Measurements from ENCODE around the gene SNAP47. TPM values are rescaled to one million over a fixed set of nuclear protein-coding genes. Genes with fewer than 3 reads are reported as not detected.

The SNAP47 gene
- total RNA-seq, 1 donor, result 18.1 TPM

- H3K9me3 ChIP-seq (ENCODE audit: low read depth, low read length), result peaks cover 16% of the 10 kb centered on the region
- H3K4me1 ChIP-seq (ENCODE audit: insufficient read depth, low read length), result no peaks in the 10 kb centered on the region
- no peak overlapping the region for H3K4me3 ChIP-seq (ENCODE audit: low read length)
- peaks cover 7% of the 10 kb centered on the region for H3K27me3 ChIP-seq (ENCODE audit: insufficient read depth, low read length)
Observed at GRCh38 chr1:227799756-227800155, 64.5 kb downstream of the SNAP47 start.

GRCh38 chr1:227803933-227804332, 68.7 kb downstream of the SNAP47 start:
- Histone ChIP-seq H3K4me1 (ENCODE audit: insufficient read depth, low read length) (no peaks in the 10 kb centered on the region), H3K4me3 (ENCODE audit: low read length) (no peak overlapping the region), H3K9me3 (ENCODE audit: low read depth, low read length) (peaks cover 17% of the 10 kb centered on the region), H3K27me3 (ENCODE audit: insufficient read depth, low read length) (peaks cover 16% of the 10 kb centered on the region)

DNA sequence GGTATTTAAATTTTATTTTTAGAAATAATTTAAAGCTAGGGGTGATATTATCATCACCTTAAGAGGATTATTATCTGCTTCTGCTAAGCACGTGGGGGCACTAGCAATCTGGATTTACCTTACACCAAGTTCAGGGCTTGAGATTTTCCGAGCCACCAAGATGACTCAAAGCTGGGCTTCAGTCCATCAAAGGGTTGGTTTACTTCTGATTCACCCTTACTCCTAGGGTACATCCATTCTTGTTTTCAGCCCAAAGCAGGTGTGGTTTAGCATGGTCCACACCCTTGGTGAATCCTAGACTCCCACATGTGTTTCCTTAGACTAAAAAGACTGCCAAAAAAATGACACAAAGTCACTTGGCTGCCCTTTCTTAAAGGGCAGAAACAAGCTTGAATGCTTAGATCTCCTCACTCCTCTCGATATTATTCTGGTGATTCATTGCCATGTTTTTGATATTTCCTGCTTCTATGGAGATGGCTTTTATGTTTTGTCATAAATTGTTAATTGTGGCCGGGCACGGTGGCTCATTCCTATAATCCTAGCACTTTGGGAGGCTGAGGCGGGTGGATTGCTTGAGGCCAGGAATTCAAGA, 70.5 kb downstream of the SNAP47 start:
- Histone ChIP-seq H3K27me3 (ENCODE audit: insufficient read depth, low read length) (peaks cover 16% of the 10 kb centered on the region), H3K4me1 (ENCODE audit: insufficient read depth, low read length) (no peaks in the 10 kb centered on the region), H3K9me3 (ENCODE audit: low read depth, low read length) (peaks cover 17% of the 10 kb centered on the region), H3K4me3 (ENCODE audit: low read length) (no peak overlapping the region)

DNA sequence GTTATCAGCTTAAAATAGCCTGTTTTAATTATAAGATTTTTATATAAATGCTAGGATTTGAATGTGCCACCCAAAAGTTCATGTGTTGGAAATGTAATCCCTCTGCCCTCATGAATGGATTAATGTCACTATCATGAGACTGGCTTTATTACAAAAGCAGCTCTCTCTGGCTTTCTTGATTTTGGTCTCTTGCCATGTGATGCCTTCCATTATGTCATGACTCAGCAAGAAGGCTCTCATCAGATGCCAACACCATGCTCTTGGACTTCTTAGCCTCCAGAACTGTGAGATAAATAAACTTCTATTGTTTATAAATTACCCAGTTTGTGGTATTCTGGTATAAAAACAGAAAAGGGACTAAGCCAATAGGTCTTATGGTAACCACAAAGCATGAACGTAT, 73.3 kb downstream of the SNAP47 start:
- Histone ChIP-seq H3K27me3 (ENCODE audit: insufficient read depth, low read length) (peaks cover 16% of the 10 kb centered on the region), H3K9me3 (ENCODE audit: low read depth, low read length) (peaks cover 12% of the 10 kb centered on the region), H3K4me3 (ENCODE audit: low read length) (no peak overlapping the region), H3K4me1 (ENCODE audit: insufficient read depth, low read length) (no peaks in the 10 kb centered on the region)

DNA sequence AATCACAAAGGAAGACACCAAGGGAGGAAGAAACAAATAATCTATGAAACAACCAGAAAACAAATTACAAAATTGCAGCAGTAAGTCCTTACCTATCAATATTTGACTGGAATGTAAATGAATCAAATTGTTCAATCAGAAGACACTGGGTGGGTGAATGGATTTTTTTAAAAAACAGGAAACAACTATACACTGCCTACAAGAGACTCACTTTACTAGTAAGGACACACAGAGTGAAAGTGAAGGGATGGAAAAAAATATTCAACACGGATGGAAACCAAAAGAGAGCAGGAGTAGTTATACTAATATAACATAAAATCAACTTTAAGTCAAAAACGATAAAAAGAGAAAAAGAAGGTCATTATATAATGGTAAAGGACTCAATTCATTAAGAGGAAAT, 73.8 kb downstream of the SNAP47 start:
- Histone ChIP-seq H3K9me3 (ENCODE audit: low read depth, low read length) (peaks cover 8% of the 10 kb centered on the region), H3K4me1 (ENCODE audit: insufficient read depth, low read length) (no peaks in the 10 kb centered on the region), H3K27me3 (ENCODE audit: insufficient read depth, low read length) (peaks cover 16% of the 10 kb centered on the region), H3K4me3 (ENCODE audit: low read length) (no peak overlapping the region)

GRCh38 chr1:227813962-227814361, 78.7 kb downstream of the SNAP47 start:
- Histone ChIP-seq H3K27me3 (ENCODE audit: insufficient read depth, low read length) (no peaks in the 10 kb centered on the region), H3K4me3 (ENCODE audit: low read length) (no peak overlapping the region)

DNA sequence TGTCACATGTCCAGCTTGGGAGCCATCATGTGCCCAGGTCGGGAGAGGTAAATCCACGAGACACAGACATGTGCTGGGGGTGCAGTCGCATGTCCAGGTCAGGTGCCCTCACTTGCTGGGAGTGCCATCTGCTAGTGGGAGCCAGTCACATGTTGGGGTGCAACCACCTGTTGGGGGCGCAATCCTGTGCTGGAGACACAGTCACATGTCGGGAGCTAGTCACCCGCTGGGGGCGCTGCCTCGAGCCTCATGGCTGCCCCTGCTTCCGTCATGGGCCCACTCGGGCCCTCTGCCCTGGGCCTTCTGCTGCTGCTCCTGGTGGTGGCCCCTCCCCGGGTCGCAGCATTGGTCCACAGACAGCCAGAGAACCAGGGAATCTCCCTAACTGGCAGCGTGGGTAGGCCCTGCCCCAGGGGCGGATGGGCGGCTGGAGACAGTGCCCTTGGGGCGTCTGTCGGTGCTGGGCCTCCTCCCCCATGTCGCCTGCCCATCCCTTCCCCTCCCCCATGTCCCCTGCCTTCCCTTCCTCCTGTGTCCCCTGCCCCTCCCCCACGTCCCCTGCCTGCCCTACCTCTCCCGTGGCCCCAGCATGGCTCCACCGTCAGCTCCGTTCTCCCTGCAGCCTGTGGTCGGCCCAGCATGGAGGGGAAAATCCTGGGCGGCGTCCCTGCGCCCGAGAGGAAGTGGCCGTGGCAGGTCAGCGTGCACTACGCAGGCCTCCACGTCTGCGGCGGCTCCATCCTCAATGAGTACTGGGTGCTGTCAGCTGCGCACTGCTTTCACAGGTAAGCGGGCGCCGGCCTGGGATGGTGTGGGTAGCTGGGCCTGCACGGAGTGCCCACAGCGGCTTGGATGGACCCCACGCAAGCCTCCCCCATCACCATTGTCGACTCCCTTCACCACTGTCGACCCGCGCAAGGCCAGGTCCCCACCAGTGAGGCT, 80.5 kb downstream of the SNAP47 start, which contains the start of gene PRSS38:
TSS of gene PRSS38 (plus strand) at position 208 of the 942 bp plus-strand sequence. CDS start at position 250, 42 bp downstream.
- Histone ChIP-seq H3K27me3 (ENCODE audit: insufficient read depth, low read length) (no peaks in the 10 kb centered on the region), H3K4me3 (ENCODE audit: low read length) (no peak within 1 kb of the TSS), H3K4me1 (ENCODE audit: insufficient read depth, low read length) (no peaks in the 10 kb centered on the region), H3K9me3 (ENCODE audit: low read depth, low read length) (no peaks in the 10 kb centered on the region)

More at GRCh38 chr1:227813962-227814361, 78.7 kb downstream of the SNAP47 start:
- H3K9me3 ChIP-seq (ENCODE audit: low read depth, low read length), result no peaks in the 10 kb centered on the region
- H3K4me1 ChIP-seq (ENCODE audit: insufficient read depth, low read length), result no peaks in the 10 kb centered on the region

DNA sequence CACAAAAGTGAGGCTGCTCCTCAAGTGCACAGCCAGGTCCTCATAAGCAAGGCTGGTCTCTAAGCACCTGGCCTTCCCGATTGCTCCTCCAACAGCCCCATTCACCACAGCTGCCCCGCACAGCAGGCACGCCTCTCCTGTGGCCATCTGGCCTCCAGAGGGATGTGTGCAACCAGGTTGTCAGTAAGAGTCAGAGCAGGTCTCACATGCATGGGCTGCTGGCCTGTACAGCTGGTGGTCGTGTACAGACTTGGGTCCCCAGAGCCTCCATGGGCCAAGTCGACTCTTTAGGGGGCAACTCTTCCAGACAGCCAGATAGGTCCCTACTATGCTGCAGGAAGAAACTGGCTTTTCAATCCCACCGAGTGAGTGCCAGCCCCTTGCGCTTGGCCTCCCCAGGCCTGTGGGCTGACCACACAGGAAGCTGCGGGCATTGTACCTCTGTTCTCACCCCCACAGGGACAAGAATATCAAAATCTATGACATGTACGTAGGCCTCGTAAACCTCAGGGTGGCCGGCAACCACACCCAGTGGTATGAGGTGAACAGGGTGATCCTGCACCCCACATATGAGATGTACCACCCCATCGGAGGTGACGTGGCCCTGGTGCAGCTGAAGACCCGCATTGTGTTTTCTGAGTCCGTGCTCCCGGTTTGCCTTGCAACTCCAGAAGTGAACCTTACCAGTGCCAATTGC, 81.7 kb downstream of the SNAP47 start:
- no peaks in the 10 kb centered on the region for H3K27me3 ChIP-seq (ENCODE audit: insufficient read depth, low read length)

DNA sequence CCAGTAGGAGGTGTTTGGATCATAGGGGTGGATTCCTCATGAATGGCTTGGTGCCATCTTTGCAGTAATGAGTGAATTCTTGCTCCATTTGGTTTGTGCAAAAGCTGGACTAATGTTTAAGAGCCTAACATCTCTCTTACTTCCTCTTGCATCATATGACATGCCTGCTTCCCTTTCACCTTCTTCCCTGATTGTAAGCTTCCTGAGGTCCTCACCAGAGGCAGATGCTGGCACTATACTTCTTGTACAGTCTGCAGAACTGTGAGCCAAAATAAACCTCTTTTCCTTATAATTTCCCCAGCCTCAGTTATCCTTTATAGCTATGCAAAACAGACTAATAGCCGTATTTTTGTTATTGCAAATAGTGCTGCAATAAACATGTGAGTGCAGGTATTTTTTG, 88.3 kb downstream of the SNAP47 start:
- no peaks in the 10 kb centered on the region for H3K27me3 ChIP-seq (ENCODE audit: insufficient read depth, low read length)
- H3K4me3 ChIP-seq (ENCODE audit: low read length), result no peak overlapping the region
- H3K4me1 ChIP-seq (ENCODE audit: insufficient read depth, low read length), result no peaks in the 10 kb centered on the region
- peaks cover 16% of the 10 kb centered on the region for H3K9me3 ChIP-seq (ENCODE audit: low read depth, low read length)

More for the DNA sequence above, 81.7 kb downstream of the SNAP47 start:
- Histone ChIP-seq H3K9me3 (ENCODE audit: low read depth, low read length) (peaks cover 9% of the 10 kb centered on the region), H3K4me3 (ENCODE audit: low read length) (no peak overlapping the region), H3K4me1 (ENCODE audit: insufficient read depth, low read length) (no peaks in the 10 kb centered on the region)

DNA sequence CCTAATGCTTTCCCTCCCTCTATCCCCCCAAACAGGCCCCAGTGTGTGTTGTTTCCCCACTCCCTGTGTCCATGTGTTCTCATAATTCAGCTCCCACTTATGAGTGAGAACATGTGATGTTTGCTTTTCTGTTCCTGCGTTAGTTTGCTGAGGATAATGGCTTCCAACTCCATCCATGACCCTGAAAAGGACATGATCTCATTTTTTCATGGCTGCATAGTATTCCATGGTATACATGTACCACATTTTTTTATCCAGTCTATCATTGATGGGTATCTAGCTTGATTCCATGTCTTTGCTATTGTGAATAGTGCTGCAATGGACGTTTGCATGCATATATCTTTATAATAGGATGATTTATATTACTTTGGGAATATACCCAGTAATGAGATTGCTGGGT, 89.0 kb downstream of the SNAP47 start:
- no peaks in the 10 kb centered on the region for H3K27me3 ChIP-seq (ENCODE audit: insufficient read depth, low read length)
- H3K9me3 ChIP-seq (ENCODE audit: low read depth, low read length), result peaks cover 16% of the 10 kb centered on the region
- no peak overlapping the region for H3K4me3 ChIP-seq (ENCODE audit: low read length)
- H3K4me1 ChIP-seq (ENCODE audit: insufficient read depth, low read length), result no peaks in the 10 kb centered on the region

- H3K27me3 ChIP-seq (ENCODE audit: insufficient read depth, low read length), result no peaks in the 10 kb centered on the region
- H3K4me1 ChIP-seq (ENCODE audit: insufficient read depth, low read length), result no peaks in the 10 kb centered on the region
- no peaks in the 10 kb centered on the region for H3K9me3 ChIP-seq (ENCODE audit: low read depth, low read length)
- H3K4me3 ChIP-seq (ENCODE audit: low read length), result no peak overlapping the region
Observed at GRCh38 chr1:227828786-227829185, 93.6 kb downstream of the SNAP47 start.

Other genes starting within 250 kb of the SNAP47 start
- gene ZNF678, start 171.9 kb upstream of the SNAP47 start, total RNA-seq, result 6.1 TPM
- 10.5 TPM for gene JMJD4, start 133 bp upstream of the SNAP47 start, total RNA-seq
- gene PRSS38, start 80.2 kb downstream of the SNAP47 start, total RNA-seq, result not detected
- gene WNT9A, start 212.5 kb downstream of the SNAP47 start, total RNA-seq, result under 0.01 TPM

Data from mononuclear cell (primary cell).